ENCODE data around the gene NME1. TPM values are rescaled to one million over a fixed set of nuclear protein-coding genes. Genes with fewer than 3 reads are reported as not detected.

NME1 gene
- total RNA-seq, 4 donors from 2014 or later: 19.1 to 32.6 (median 29.2) TPM

- Histone ChIP-seq H3K9me3 (no peaks in the 10 kb centered on the region), H3K27ac (no peak overlapping the region), H3K4me3 (no peak overlapping the region), H3K4me1 (peaks cover 0 to 6% of the 10 kb centered on the region in 2 donors), H3K36me3 (no peaks in the 10 kb centered on the region), H3K27me3 (no peaks in the 10 kb centered on the region)
- in situ Hi-C loops (cut with MboI; ENCODE audit: low sequenced_read_pairs in 4 of 4): loop anchor here in 1 of 4 donors (5.0 kb wide), 1 partner anchor 142 kb away; no protein-coding TSS in a partner anchor
- TF ChIP-seq POLR2A (IDR thresholded peaks at IDR 0.05): no peak
- TF ChIP-seq, protein P1, sequence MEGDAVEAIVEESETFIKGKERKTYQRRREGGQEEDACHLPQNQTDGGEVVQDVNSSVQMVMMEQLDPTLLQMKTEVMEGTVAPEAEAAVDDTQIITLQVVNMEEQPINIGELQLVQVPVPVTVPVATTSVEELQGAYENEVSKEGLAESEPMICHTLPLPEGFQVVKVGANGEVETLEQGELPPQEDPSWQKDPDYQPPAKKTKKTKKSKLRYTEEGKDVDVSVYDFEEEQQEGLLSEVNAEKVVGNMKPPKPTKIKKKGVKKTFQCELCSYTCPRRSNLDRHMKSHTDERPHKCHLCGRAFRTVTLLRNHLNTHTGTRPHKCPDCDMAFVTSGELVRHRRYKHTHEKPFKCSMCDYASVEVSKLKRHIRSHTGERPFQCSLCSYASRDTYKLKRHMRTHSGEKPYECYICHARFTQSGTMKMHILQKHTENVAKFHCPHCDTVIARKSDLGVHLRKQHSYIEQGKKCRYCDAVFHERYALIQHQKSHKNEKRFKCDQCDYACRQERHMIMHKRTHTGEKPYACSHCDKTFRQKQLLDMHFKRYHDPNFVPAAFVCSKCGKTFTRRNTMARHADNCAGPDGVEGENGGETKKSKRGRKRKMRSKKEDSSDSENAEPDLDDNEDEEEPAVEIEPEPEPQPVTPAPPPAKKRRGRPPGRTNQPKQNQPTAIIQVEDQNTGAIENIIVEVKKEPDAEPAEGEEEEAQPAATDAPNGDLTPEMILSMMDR (IDR thresholded peaks at IDR 0.05 in 4 of 5, conservative IDR thresholded peaks at IDR 0.05 in 1 of 5): no peak
- intact Hi-C loops (cut with DNase I; ENCODE audit: low total_unique reads): no loop called here
- DNase-seq (no peak), ATAC-seq (no peak)
These were observed 8.9 kb upstream of the NME1 start for GRCh38 chr17:51144266-51145022.

DNA sequence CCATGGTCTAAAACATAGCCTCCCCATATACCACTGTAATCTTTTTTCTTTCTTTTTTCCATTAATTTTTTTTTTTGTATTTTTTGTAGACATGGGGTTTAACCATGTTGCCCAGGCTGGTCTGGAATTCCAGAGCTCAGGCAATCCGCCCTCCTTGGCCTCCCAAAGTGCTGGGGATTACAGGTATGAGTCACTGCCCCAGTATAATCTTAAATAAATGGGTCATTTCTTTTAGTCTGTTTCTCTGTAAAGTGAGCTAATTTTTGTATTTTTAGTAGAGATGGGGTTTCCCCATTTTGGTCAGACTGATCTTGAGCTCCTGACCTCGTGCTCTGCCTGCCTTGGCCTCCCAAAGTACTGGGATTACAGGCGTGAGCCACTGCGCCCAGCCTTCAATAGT lies 5.7 kb upstream of the NME1 start:
- Histone ChIP-seq H3K36me3 (no peaks in the 10 kb centered on the region), H3K4me1 (peaks cover 6 to 10% of the 10 kb centered on the region in 2 donors), H3K4me3 (no peak overlapping the region), H3K27me3 (no peaks in the 10 kb centered on the region), H3K27ac (peak overlapping the region in 1 of 4 donors; percentile 54), H3K9me3 (no peaks in the 10 kb centered on the region)
- in situ Hi-C loops (cut with MboI; ENCODE audit: low sequenced_read_pairs in 4 of 4) (loop anchor here in 1 of 4 donors (5.0 kb wide), 1 partner anchor 145 kb away; no protein-coding TSS in a partner anchor), intact Hi-C loops (cut with DNase I; ENCODE audit: low total_unique reads) (no loop called here)
- no peak for ATAC-seq
- TF ChIP-seq, protein P1 (IDR thresholded peaks at IDR 0.05 in 4 of 5, conservative IDR thresholded peaks at IDR 0.05 in 1 of 5): no peak
- TF ChIP-seq POLR2A (IDR thresholded peaks at IDR 0.05): no peak
- no peak for DNase-seq

DNA sequence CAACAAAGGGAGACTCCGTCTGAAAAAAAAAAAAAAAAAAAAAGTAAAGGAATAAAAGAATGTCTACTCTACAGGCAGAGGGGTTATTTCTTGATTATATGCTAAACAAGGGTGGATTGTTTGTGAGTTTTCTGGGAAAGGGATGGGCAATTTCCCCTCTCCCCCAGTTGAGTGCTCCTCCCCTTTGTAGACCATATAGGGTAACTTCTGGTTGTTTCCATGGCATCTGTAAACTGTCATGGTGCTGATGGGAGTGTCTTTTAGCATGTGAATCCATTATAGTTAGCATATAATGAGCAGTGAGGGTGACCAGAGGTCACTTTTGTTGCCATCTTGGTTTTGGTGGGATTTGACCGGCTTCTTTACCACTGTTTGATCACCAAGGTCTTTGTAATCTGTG lies 4.2 kb upstream of the NME1 start:
- ATAC-seq: no peak
- no peak overlapping the region for H3K27ac ChIP-seq
- no peak for DNase-seq
- intact Hi-C loops (cut with DNase I; ENCODE audit: low total_unique reads) (no loop called here), in situ Hi-C loops (cut with MboI; ENCODE audit: low sequenced_read_pairs in 4 of 4) (loop anchor here in 1 of 4 donors (5.0 kb wide), 1 partner anchor 147 kb away; no protein-coding TSS in a partner anchor)
- no peaks in the 10 kb centered on the region for H3K36me3 ChIP-seq
- TF ChIP-seq, protein P1 (IDR thresholded peaks at IDR 0.05 in 4 of 5, conservative IDR thresholded peaks at IDR 0.05 in 1 of 5): no peak
- TF ChIP-seq POLR2A (IDR thresholded peaks at IDR 0.05): no peak
- no peak overlapping the region for H3K4me3 ChIP-seq
- H3K27me3 ChIP-seq: no peaks in the 10 kb centered on the region
- no peaks in the 10 kb centered on the region for H3K9me3 ChIP-seq
- peaks cover 12 to 17% of the 10 kb centered on the region in 2 donors for H3K4me1 ChIP-seq

DNA sequence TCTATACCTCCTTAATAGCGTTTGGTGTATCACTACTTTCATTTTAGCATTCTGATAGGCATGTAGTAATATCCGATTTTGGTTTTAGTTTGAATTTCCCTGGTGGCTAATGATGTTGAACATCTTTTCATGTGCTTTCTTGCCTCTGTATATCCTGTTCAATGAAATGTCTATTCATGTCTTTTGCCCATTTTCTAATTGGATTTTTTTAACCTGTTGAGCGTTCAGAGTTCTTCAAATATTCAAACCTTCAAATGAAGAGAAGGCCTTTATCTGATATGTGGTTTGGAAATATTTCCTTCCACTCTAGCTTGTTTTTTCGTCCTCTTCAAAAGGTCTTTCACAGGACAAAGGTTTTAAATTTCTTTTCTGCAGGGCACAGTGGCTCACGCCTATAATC lies 2.4 kb upstream of the NME1 start:
- in situ Hi-C loops (cut with MboI; ENCODE audit: low sequenced_read_pairs in 4 of 4): loop anchor here (5.0 to 25.0 kb wide), 3 partner anchors 146 to 289 kb away; partner anchors contain the start of gene TOB1 (in 2 of the 4)
- TF ChIP-seq POLR2A (IDR thresholded peaks at IDR 0.05): no peak
- TF ChIP-seq, protein P1 (IDR thresholded peaks at IDR 0.05 in 4 of 5, conservative IDR thresholded peaks at IDR 0.05 in 1 of 5): no peak
- ATAC-seq (no peak), DNase-seq (no peak)
- Histone ChIP-seq H3K27ac (no peak overlapping the region), H3K9me3 (no peaks in the 10 kb centered on the region), H3K4me3 (no peak overlapping the region), H3K4me1 (peaks cover 17 to 25% of the 10 kb centered on the region in 2 donors), H3K27me3 (no peaks in the 10 kb centered on the region), H3K36me3 (peaks cover 0 to 2% of the 10 kb centered on the region in 2 donors)
- intact Hi-C loops (cut with DNase I; ENCODE audit: low total_unique reads): loop anchor here (5.0 to 10.0 kb wide), 3 partner anchors 96 to 284 kb away; partner anchors contain the start of genes MBTD1, TOB1 and UTP18

Data from gastrocnemius medialis (tissue), 4 donors.